HG03565 (cell line): ENCODE data around the gene MXD3.
"Not testable (repeated sequence)": the region's sequence is repeated elsewhere in the genome, so short reads cannot be mapped to it uniquely, and the experiment has no call there.

Experiments
- ATAC-seq: cut with Tn5 transposase; IDR thresholded peaks from one replicate; pipeline ENCODE4 v1.9.1; 2021; ENCODE audit warnings: mild to moderate bottlenecking, moderate library complexity; ENCODE audit not compliant: unreplicated experiment

Gene MXD3

DNA sequence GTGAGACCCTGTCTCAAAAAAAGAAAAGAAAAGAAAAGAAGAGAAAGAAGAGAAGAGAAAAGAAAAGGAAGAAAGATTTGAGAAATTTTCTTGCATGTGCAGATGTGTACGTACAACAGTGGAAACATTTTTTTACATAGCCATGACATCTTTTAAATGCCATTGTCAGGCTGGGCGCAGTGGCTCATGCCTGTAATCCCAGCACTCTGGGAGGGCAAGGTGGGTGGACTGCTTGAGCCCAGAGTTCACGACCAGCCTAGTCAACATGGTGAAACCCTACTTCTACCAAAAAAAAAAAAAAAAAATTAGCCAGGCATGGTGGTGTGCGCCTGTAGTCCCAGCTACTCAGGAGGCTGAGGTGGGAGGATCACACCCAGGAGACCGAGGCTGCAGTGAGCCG, 33.2 kb upstream of the MXD3 start:
- no peak for ATAC-seq

DNA sequence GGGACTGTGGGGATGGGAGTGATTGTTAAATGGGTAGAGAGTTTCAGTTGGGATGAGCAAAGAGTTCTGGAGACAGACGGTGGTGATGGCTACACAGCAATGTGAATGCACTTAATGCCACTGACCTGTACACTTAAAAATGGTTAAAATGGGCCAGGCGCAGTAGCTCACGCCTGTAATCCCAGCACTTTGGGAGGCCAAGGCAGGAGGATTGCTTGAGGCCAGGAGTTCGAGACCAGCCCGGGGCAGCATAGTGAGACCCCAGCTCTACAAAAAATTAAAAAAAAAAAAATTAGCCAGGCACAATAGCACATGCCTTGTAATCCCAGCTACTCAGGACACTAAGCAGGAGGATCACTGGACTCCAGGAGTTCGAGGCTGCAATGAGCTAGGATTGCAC, 32.1 kb upstream of the MXD3 start:
- ATAC-seq, result no peak

DNA sequence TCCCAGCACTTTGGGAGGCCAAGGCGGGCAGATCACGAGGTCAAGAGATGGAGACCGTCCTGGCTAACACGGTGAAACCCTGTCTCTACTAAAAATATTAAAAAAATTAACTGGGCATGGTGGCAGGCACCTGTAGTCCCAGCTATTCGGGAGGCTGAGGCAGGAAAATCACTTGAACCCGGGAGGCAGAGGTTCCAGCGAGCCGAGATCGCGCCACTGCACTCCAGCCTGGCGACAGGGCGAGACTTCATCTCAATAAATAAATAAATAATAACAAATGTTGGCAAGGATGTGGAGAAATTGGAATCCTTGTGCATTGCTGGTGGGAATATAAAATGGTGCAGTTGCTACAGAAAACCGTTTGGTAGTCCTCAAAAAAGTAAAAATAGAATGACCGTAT, 31.3 kb upstream of the MXD3 start:
- ATAC-seq, result not testable (repeated sequence)

DNA sequence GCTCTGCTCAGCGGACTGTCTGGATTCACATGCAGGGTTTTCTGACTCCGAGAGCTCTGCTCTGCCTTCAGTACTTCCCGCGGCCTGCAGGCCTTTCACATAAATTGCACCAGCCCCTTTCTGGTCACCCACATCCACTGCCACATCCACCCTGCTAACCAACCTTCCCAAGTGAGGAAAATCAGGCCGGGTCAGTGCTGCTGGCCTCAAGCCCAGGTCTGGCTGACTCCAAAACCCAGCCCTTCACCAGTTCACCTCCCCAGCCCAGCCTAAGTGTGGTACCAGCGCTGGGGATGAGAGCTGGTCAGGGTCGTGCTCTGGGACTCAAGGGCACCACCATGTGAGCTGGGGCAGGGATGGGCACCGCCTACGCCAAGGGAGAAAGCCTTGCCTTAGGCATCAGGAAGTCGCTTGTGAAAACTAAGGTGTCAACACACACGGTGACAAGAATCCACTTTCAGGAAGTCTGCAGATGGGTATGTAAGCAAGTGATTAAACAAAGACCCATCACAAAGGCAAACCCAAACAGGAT, 27.5 kb upstream of the MXD3 start:
- no peak for ATAC-seq

DNA sequence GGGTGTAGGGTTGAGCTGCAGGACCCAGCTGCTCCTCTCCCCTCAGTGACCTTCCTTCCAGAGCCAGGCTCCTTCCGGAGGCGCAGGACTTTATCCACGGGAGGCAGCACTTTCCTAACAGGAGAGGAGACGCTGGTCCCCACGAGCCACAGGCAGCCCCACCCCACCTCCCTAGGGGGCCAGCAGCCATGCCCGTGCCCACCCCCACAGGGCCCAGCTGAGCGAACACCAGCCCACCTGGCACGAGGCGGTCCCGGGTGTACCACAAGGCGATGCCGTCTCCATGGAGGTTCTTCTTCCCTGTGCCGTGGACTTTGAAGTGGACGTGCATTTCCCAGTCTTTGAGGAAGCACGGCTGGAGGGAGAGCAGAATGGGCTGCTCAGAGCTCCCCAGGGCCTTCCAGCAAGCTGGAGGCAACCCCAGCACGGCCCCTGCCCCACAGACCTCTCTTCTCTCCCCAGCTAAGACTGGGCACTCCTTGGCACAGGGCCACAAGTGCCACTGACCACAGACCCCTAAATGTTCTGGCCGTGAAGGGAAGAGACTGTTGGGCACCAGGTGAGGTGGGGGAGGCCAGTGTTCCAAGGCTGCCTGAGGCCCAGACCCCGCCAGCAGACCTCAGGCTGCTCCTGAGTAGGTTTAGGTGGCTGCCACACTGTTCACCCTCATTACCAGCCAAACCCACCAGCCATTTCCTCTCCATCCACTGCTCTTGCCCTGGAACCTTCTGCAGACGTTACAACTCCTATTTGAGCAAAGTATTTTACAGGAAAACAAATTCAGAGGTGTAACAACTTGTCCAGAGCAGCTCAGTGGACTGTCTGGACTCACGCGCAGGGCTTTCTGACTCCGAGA, 26.8 kb upstream of the MXD3 start:
- ATAC-seq, result no peak

DNA sequence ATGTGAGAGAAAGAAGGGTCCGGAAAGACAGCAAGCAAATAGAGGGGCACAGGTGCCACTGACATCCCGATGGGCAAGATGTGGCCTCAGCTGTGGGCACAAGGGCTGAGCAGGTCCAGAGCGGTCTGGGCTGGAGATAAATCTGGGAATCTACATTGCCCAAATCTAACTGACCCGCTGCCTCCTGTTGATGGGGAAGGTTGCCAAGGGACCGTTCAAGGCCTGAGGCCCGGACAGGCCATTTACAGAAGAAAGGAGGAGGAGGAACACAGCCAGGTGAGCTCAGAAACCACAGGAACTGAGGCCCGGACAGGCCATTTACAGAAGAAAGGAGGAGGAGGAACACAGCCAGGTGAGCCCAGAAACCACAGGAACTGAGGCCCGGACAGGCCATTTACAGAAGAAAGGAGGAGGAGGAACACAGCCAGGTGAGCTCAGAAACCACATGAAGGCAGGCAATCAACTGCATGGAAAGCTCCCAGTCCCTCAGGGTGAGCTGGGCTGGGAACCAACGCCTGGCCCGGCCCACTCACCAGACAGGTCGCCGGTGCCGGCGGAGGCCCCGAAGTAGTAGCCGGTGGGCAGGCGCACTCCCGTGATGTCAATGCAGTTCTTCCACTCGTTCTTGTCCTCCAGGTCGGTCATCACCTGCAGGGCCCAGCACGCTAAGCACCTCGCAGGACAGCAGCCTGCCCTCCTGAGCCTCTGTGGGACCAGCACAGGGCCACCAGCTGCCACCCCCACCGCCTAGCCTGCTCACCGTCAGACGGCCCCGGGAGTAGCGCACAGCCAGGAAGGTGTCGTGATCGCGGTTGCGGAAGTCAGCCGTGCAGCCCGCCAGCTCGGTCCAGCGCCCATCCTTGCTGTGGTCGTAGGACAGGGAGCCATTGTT, 25.2 kb upstream of the MXD3 start:
- ATAC-seq, result no peak

DNA sequence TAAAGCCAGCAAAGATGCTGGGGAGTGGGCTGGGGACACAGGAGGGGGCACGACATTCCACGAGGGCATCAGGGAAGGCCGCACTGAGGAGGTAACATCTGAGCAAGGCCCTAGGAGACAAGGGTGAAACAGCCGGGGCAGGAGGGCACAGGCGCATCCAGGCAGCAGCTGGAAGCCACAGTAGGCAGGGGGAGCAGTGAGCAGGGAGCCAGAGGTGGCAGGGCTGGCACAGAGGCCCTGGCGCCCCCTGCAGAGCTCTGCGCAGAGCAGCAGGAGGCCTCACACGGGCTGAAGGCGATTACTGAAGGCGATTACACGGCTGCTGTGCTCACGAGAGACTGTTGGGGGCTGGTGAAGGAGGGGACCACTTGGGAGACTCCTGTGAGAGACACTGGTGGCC, 24.4 kb upstream of the MXD3 start:
- no peak for ATAC-seq

DNA sequence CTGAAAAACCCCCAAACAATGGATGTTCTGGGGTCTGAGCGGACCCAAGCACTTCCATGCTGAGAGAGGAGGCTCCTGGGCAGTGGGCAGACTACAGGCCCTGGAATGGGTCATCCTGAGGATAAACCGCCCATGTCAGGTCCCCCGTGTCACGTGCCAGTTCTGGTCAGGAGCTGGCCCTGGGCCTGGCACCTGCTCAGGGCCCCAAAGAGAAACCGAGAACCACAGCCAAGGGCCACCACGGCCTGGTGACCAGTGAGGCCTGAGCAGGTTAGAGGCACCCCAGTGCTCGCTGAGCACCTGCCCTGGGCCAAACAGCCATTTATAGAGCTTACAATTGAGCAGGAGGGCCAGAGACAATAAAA, 24.0 kb upstream of the MXD3 start:
- ATAC-seq, result no peak

DNA sequence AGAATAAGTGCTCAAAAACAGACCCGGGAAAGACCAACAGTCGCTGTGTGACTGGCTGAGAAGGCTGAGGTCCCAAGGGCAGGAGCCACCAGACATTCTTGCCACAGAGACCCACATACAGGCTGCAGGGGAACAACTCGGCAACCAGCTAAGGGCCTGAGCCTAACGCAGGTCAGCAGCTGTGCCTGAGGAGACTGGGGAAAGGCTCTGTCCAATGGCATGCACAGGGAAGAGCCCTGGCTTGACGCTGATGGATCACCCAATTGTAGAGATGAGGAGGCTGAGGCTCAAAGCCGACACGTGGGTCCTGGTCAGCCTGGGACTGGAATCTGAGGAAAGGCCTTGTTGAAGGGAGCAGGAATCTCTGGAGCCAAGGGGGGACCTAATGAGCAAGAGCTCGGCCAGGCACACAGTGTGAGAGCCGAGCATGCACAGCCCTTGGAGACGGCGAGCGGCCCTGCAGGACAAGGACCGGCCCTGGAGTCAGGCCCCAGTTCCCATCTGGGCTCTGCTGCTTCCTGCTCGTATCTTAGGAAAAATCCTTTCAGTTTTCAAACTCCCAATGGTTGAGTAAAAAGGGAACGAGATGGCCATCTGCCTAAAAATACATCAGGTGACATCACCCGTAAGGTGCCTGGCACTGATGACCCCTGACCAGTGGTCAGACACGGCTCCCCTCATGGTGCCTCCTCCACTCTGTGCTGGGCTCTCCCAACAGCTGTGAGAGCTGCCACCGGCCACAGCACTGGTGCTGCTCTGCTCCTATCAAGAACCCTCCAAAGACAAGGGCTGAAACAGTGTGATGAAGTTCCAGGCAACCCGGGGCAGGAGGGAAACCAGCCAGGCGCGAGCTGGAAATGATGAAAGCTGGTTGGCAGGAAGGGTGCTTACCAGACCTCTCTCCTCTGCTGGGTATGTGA, 23.3 kb upstream of the MXD3 start:
- no peak for ATAC-seq

DNA sequence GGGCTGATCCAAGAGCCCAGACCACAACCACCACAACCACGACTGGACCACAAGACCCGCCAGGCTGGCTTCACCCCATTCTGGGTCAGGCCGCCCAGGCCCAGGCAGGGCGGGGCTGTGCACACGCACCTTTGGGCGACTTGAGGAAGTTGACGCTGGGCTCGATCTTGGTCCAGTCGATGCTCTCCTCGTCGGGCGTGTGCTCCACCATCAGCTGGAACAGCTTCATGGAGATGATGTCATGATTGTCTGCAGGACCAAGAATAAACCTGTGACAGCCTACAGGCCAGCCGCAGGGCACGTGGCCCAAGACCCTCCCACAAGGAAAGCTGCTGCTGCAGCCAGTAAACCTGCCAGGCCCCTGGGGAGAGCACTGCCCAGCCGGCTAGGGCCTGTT, 22.5 kb upstream of the MXD3 start:
- no peak for ATAC-seq

DNA sequence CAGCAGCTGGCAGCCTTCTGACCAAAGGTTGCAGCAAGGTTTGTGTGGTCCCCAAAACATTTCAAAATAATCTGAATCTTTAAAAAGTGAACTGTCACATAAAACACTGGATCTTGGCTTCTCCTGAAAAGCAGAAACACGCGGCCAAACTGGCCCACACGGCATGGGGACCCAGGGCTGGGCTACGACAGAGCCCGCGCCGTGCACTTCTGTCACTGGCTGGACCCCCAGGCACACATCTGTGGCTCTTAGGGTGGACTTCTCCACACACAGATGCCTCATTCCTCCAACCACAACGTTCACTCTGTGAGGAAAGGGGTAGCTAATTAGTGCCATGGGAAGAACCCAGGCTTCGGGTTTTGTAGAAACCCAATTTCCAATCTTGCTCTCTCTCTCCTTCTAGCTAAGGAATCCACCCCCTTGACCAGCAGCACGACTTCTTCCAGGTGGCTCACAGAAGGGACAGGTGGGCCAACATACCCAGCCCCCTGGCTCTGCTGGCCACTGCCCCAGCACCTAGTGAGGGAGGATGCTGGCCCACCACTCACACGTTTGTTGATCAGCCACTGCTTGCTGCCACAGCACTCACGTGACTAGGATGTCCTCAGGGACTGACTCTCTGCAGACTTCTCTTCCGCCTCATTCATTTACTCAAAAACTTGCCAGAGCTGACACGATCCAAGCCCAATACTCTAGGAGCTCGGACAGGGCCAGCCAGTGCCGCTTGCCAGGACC, 21.9 kb upstream of the MXD3 start:
- no peak for ATAC-seq

DNA sequence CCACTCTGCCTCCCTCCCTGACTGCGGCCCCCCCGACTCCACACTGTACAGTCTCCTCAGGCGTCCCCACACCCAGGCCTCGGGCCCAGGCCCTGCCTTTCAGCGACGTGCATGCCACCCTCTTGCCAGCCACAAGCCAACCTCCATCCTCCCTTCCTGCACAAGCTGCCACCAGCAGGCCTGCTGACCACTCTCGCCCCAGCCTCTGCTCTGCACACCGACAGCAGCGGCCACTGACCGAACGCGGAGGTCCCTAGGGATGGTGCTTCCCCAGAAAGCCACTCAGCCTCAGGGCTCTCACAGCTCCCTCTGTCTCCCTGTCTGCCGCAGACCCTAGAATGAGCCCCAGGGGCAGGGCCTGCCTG, 21.2 kb upstream of the MXD3 start:
- no peak for ATAC-seq

DNA sequence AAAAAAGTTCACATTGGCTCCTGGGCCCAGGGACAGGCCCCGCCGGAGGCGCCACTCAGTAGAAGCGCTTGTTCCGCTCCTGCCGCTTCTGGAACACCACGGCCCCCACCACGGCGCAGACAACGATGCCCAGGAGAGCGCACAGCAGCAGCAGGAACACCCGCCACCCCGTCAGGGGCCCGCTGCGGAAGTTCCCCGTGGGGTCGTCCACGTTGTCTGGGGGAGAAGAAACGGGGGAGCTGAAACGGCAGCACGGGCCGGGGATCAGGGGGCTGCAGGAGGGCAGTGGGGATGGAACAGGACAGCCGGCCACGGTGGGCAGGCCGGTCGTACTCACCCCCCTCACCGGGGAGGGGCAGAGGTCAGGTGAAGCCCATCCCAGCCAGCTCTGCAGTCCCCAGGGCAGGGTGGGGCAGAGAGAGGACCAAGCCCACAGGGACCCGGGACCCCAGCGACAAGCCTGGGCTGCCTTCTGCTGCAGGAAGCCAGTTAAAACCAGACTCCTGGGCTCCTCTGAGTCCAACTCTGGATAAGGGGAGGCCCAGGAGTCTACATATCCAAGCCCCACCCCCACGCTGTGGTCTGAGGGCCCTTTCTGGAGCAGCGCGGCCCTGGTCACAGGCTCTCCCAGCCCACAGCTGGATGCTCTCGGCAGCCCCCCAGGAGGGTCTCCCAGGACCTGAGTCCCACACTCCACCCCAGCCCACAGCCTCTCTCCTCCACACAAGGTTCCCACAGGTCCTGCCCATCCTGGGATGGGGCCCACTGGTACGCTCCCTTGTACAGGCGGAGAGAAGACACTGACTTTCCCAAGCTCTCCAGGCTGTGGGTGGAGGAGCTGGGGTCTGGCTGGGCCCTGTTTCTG, 20.6 kb upstream of the MXD3 start:
- ATAC-seq, result no peak

DNA sequence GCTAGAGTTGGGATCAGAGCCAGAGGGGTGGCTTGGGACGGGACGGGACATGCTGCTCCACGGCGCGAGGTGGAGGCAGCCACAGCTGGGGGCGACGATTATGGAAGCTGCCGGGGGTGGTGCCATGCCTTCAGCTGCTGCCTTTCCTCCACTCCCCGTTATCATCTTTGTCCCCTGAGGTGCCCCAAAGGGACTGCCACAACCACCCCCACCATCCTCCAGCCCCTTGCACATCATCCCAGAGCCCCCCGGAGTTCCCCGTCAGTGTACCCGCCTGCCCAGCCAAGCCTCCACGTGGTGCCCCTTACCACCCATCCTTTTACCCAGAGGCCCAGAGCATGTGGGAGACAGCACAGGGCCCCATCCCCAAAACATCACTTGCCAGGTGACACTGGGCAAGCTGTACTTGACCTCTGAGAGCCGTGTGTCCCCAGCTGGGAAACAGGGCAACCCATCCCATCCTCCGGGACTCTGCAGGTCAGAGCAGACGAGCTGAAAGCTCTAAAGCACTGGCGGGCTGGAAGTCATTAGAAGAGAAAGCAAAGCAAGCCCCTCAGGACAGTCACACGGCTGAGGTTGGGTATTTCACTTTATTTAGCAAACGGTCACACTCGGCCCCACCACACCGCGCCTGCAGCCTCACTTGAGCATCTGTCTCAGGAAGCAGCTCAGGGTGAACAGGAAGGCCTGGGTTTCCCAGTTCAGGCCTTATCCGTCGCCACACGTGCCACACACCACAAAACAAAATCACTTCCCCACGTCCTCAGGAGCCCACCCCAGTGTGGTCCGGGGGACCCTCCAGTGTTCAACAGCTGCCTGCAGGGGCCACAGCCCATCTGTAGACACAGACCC, 19.5 kb upstream of the MXD3 start:
- ATAC-seq, result no peak

DNA sequence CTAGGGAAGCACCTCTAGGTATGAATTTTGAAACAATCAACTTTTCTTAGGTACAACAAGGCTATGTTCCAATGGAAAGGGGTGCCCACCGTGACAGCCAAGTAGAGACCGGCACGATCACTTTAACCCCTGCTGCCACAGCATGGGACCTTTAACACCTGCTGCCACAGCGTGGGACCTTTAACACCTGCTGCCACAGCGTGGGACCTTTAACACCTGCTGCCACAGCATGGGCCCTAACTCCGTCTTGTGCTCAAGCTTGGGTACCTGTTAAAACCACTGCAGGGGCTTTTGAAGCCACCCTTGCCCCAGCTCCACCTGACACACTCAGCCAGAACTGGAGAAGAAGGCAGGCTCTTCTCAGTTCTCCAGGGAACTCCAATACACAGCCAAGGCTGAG, 18.2 kb upstream of the MXD3 start:
- ATAC-seq, result no peak

DNA sequence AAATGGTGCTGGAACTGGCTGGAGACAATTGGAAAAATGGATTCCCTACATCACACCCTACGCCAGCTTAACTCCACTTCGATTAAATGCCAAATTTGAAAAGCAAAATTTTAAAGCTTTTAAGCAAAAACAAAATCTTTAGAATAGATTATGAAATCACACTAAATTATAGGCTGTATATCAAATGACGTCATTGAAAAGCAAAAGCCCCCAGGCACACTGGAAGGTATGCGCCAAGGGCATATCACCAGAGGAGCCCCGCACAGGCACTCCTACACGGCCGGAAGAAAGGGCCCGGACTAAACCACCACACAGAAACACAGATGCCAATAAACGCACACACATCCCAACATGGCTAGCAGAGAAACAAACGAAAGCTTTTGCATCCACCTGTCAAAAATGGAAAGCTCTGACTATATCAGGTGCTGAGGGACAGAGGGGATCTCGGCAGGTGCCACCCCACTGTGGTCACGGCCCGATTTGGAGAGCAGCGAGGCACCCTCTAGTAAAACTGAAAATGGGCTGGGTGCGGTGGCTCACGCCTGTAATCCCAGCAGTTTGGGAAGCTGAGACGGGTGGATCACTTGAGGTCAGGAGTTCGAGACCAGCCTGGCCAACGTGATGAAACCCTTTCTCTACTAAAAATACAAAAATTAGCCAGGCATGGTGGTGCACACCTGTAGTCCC, 17.0 kb upstream of the MXD3 start:
- no peak for ATAC-seq

DNA sequence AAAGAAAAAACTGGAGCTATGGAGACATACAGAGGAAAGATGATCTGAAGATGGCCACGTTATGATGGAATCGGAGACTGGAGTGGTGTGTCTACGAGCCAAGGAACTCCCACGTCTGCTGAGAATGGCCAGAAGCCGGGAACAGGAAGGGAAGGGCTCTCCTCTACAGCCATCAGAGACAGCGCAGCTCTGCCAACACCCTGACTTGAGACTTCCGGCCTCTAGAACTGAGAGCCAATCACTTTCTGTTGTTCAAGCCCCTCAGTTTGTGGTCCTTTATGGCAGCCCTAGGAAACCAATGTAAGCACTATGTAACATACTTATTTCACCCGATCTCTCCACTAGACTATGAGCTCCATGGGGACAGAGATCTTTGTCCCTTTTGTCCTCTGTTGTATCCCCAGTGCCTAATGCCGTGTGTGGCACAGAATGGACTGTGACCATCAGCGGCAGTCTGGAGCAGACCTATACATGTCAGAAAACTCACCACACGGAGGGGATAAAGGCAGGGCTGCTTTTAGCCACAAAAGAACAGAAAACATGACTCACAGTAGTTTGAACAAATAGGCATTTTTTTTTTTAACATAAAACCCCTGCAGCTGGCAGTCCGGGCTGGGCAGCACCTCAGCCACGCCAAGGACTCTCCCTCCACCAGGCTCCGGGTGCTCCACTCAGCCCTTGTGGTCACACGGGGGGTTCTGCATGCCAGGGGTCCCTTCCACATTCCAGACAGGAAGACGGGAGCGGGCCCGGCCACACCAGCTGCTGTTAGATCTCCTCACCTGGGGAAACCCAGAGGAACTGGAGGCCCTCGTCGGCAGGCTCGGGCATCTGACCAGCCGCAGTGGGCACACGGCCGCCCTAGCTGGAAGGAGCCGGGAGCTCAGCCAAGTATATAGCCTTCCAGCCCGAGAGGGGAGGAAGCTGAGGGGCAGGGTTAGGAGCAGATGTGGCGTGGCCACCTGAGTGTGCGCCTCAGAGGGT, 16.1 kb upstream of the MXD3 start:
- ATAC-seq, result no peak
